ENCODE measurements around the gene COL23A1.

Gene COL23A1

GRCh38 chr5:178365501-178366440 lies 224.4 kb downstream of the COL23A1 start:
- 92 to 93% methylated on average over 27 of the region's 27 CpGs for WGBS, 2 experiments
- H3K4me1 ChIP-seq (ENCODE audit: control insufficient read depth, insufficient read depth, low read length), result no peaks in the 10 kb centered on the region
- no peaks in the 10 kb centered on the region for H3K27me3 ChIP-seq (ENCODE audit: control insufficient read depth, insufficient read depth, low read length, poor library complexity, severe bottlenecking)

GRCh38 chr5:178364326-178364675 lies 225.9 kb downstream of the COL23A1 start:
- H3K4me1 ChIP-seq (ENCODE audit: control insufficient read depth, insufficient read depth, low read length), result peaks cover 6% of the 10 kb centered on the region
- no peaks in the 10 kb centered on the region for H3K9me3 ChIP-seq (ENCODE audit: control insufficient read depth, low read length)
- no peaks in the 10 kb centered on the region for H3K36me3 ChIP-seq (ENCODE audit: control insufficient read depth, insufficient read depth, low read length)
- H3K27ac ChIP-seq (ENCODE audit: insufficient read depth, low read depth, low read length, poor library complexity, severe bottlenecking), result no peak overlapping the region
- WGBS, 2 experiments, result 91 to 93% methylated on average over 7 of the region's 7 CpGs
- no peak overlapping the region for H3K4me3 ChIP-seq (ENCODE audit: insufficient read depth, low read depth, low read length)
- H3K27me3 ChIP-seq (ENCODE audit: control insufficient read depth, insufficient read depth, low read length, poor library complexity, severe bottlenecking), result no peaks in the 10 kb centered on the region

More at GRCh38 chr5:178365501-178366440, 224.4 kb downstream of the COL23A1 start:
- Histone ChIP-seq H3K27ac (ENCODE audit: insufficient read depth, low read depth, low read length, poor library complexity, severe bottlenecking) (no peak overlapping the region), H3K36me3 (ENCODE audit: control insufficient read depth, insufficient read depth, low read length) (no peaks in the 10 kb centered on the region), H3K4me3 (ENCODE audit: insufficient read depth, low read depth, low read length) (no peak overlapping the region), H3K9me3 (ENCODE audit: control insufficient read depth, low read length) (no peaks in the 10 kb centered on the region)

- H3K27ac ChIP-seq (ENCODE audit: insufficient read depth, low read depth, low read length, poor library complexity, severe bottlenecking), result no peak overlapping the region
- no peaks in the 10 kb centered on the region for H3K27me3 ChIP-seq (ENCODE audit: control insufficient read depth, insufficient read depth, low read length, poor library complexity, severe bottlenecking)
- no peaks in the 10 kb centered on the region for H3K36me3 ChIP-seq (ENCODE audit: control insufficient read depth, insufficient read depth, low read length)
- no peaks in the 10 kb centered on the region for H3K9me3 ChIP-seq (ENCODE audit: control insufficient read depth, low read length)
- H3K4me1 ChIP-seq (ENCODE audit: control insufficient read depth, insufficient read depth, low read length), result peaks cover 6% of the 10 kb centered on the region
- H3K4me3 ChIP-seq (ENCODE audit: insufficient read depth, low read depth, low read length), result no peak overlapping the region
- 94% methylated on average over 25 of the region's 25 CpGs for WGBS, 2 experiments
Observed at GRCh38 chr5:178363501-178364325, 226.5 kb downstream of the COL23A1 start.

GRCh38 chr5:178361657-178362445 lies 228.3 kb downstream of the COL23A1 start:
- no peaks in the 10 kb centered on the region for H3K27me3 ChIP-seq (ENCODE audit: control insufficient read depth, insufficient read depth, low read length, poor library complexity, severe bottlenecking)
- H3K9me3 ChIP-seq (ENCODE audit: control insufficient read depth, low read length), result no peaks in the 10 kb centered on the region
- H3K36me3 ChIP-seq (ENCODE audit: control insufficient read depth, insufficient read depth, low read length), result no peaks in the 10 kb centered on the region
- WGBS, 2 experiments, result 79 to 82% methylated on average over 17 to 19 of the region's 19 CpGs
- H3K27ac ChIP-seq (ENCODE audit: insufficient read depth, low read depth, low read length, poor library complexity, severe bottlenecking), result no peak overlapping the region
- H3K4me3 ChIP-seq (ENCODE audit: insufficient read depth, low read depth, low read length), result no peak overlapping the region
- H3K4me1 ChIP-seq (ENCODE audit: control insufficient read depth, insufficient read depth, low read length), result peaks cover 14% of the 10 kb centered on the region

- WGBS, 2 experiments, result 96 to 97% methylated on average over 5 of the region's 5 CpGs
- no peaks in the 10 kb centered on the region for H3K36me3 ChIP-seq (ENCODE audit: control insufficient read depth, insufficient read depth, low read length)
- no peak overlapping the region for H3K27ac ChIP-seq (ENCODE audit: insufficient read depth, low read depth, low read length, poor library complexity, severe bottlenecking)
- no peak overlapping the region for H3K4me3 ChIP-seq (ENCODE audit: insufficient read depth, low read depth, low read length)
- peaks cover 24% of the 10 kb centered on the region for H3K4me1 ChIP-seq (ENCODE audit: control insufficient read depth, insufficient read depth, low read length)
- H3K27me3 ChIP-seq (ENCODE audit: control insufficient read depth, insufficient read depth, low read length, poor library complexity, severe bottlenecking), result no peaks in the 10 kb centered on the region
- no peaks in the 10 kb centered on the region for H3K9me3 ChIP-seq (ENCODE audit: control insufficient read depth, low read length)
Observed at GRCh38 chr5:178360926-178361235, 229.3 kb downstream of the COL23A1 start.

GRCh38 chr5:178360222-178360925 lies 229.8 kb downstream of the COL23A1 start:
- Histone ChIP-seq H3K27ac (ENCODE audit: insufficient read depth, low read depth, low read length, poor library complexity, severe bottlenecking) (no peak overlapping the region), H3K36me3 (ENCODE audit: control insufficient read depth, insufficient read depth, low read length) (no peaks in the 10 kb centered on the region), H3K9me3 (ENCODE audit: control insufficient read depth, low read length) (no peaks in the 10 kb centered on the region), H3K27me3 (ENCODE audit: control insufficient read depth, insufficient read depth, low read length, poor library complexity, severe bottlenecking) (no peaks in the 10 kb centered on the region), H3K4me1 (ENCODE audit: control insufficient read depth, insufficient read depth, low read length) (peaks cover 27% of the 10 kb centered on the region), H3K4me3 (ENCODE audit: insufficient read depth, low read depth, low read length) (no peak overlapping the region)
- 84 to 86% methylated on average over 19 of the region's 19 CpGs for WGBS, 2 experiments

- H3K27ac ChIP-seq (ENCODE audit: insufficient read depth, low read depth, low read length, poor library complexity, severe bottlenecking), result no peak overlapping the region
- H3K9me3 ChIP-seq (ENCODE audit: control insufficient read depth, low read length), result no peaks in the 10 kb centered on the region
- H3K4me3 ChIP-seq (ENCODE audit: insufficient read depth, low read depth, low read length), result no peak overlapping the region
- peaks cover 27% of the 10 kb centered on the region for H3K4me1 ChIP-seq (ENCODE audit: control insufficient read depth, insufficient read depth, low read length)
- no peaks in the 10 kb centered on the region for H3K36me3 ChIP-seq (ENCODE audit: control insufficient read depth, insufficient read depth, low read length)
- H3K27me3 ChIP-seq (ENCODE audit: control insufficient read depth, insufficient read depth, low read length, poor library complexity, severe bottlenecking), result no peaks in the 10 kb centered on the region
- 72 to 74% methylated on average over 9 of the region's 9 CpGs for WGBS, 2 experiments
Observed at GRCh38 chr5:178359738-178360137, 230.5 kb downstream of the COL23A1 start.

- WGBS, 2 experiments, result 54 to 55% methylated on average over 5 of the region's 5 CpGs
- Histone ChIP-seq H3K27me3 (ENCODE audit: control insufficient read depth, insufficient read depth, low read length, poor library complexity, severe bottlenecking) (no peaks in the 10 kb centered on the region), H3K36me3 (ENCODE audit: control insufficient read depth, insufficient read depth, low read length) (no peaks in the 10 kb centered on the region), H3K27ac (ENCODE audit: insufficient read depth, low read depth, low read length, poor library complexity, severe bottlenecking) (no peak overlapping the region), H3K9me3 (ENCODE audit: control insufficient read depth, low read length) (no peaks in the 10 kb centered on the region), H3K4me1 (ENCODE audit: control insufficient read depth, insufficient read depth, low read length) (peaks cover 27% of the 10 kb centered on the region), H3K4me3 (ENCODE audit: insufficient read depth, low read depth, low read length) (no peak overlapping the region)
Observed at GRCh38 chr5:178357678-178358077, 232.5 kb downstream of the COL23A1 start.

GRCh38 chr5:178357121-178357521 lies 233.1 kb downstream of the COL23A1 start:
- peaks cover 27% of the 10 kb centered on the region for H3K4me1 ChIP-seq (ENCODE audit: control insufficient read depth, insufficient read depth, low read length)
- no peak overlapping the region for H3K4me3 ChIP-seq (ENCODE audit: insufficient read depth, low read depth, low read length)
- no peaks in the 10 kb centered on the region for H3K9me3 ChIP-seq (ENCODE audit: control insufficient read depth, low read length)
- no peaks in the 10 kb centered on the region for H3K36me3 ChIP-seq (ENCODE audit: control insufficient read depth, insufficient read depth, low read length)
- H3K27me3 ChIP-seq (ENCODE audit: control insufficient read depth, insufficient read depth, low read length, poor library complexity, severe bottlenecking), result no peaks in the 10 kb centered on the region
- peak overlapping the region; percentile 78 for H3K27ac ChIP-seq (ENCODE audit: insufficient read depth, low read depth, low read length, poor library complexity, severe bottlenecking)
- WGBS, 2 experiments, result 5 to 7% methylated on average over 13 of the region's 13 CpGs

Measured in ectodermal cell (in vitro differentiated cells).